Endothelial cell of umbilical vein (primary cell): Measurements from ENCODE around the gene EVI2B.

ENCODE experiments used
- EZH2 ChIP-seq: IDR thresholded peaks from 2 replicates; pipeline ENCODE4 v1.6.1; 2012; ENCODE audit warnings: borderline replicate concordance, low read depth, mild to moderate bottlenecking, moderate library complexity, low read length, inconsistent platforms; ENCODE audit not compliant: severe bottlenecking
- FOS ChIP-seq: IDR thresholded peaks from 2 replicates; pipeline ENCODE4 v1.6.1; 2011; ENCODE audit warnings: mild to moderate bottlenecking, low read length, moderate library complexity, borderline replicate concordance; ENCODE audit not compliant: insufficient read depth
- GATA2 ChIP-seq: IDR thresholded peaks from 2 replicates; pipeline ENCODE4 v1.7.0; 2011; ENCODE audit warnings: low read depth, mild to moderate bottlenecking, moderate library complexity, mixed read lengths, low read length; ENCODE audit not compliant: insufficient read length, insufficient read depth
- MAX ChIP-seq: IDR thresholded peaks from 2 replicates; pipeline ENCODE4 v1.6.1; 2011; ENCODE audit not compliant: insufficient read depth, insufficient read length
- MYC ChIP-seq: IDR thresholded peaks from one replicate; pipeline ENCODE4 v1.6.1; 2011; ENCODE audit warnings: mild to moderate bottlenecking, low read depth, low read length
- POLR2A ChIP-seq: IDR thresholded peaks from 2 replicates; pipeline ENCODE4 v1.6.1; 2012; ENCODE audit warnings: low read depth, mild to moderate bottlenecking, control low read depth, low read length
- POLR2AphosphoS5 ChIP-seq: IDR thresholded peaks from 2 replicates; pipeline ENCODE4 v1.6.1; 2012; ENCODE audit warnings: low read depth, mild to moderate bottlenecking, control low read depth, low read length, moderate library complexity; ENCODE audit not compliant: insufficient read depth
- TF ChIP-seq, protein P1 (sequence below), 2 donors: IDR thresholded peaks; 1 replicate in 1 of 2; 2 replicates in 1 of 2; pipeline ENCODE4 v1.5.1; 2011; ENCODE audit warnings: low read length in 2 of 2, mild to moderate bottlenecking in 2 of 2, moderate library complexity in 2 of 2, control low read depth in 1 of 2, inconsistent platforms in 1 of 2, low read depth in 1 of 2; ENCODE audit not compliant: insufficient read depth in 1 of 2; ENCODE audit errors: extremely low read depth in 1 of 2

- TF ChIP-seq POLR2AphosphoS5: no peak
- TF ChIP-seq, protein P1, sequence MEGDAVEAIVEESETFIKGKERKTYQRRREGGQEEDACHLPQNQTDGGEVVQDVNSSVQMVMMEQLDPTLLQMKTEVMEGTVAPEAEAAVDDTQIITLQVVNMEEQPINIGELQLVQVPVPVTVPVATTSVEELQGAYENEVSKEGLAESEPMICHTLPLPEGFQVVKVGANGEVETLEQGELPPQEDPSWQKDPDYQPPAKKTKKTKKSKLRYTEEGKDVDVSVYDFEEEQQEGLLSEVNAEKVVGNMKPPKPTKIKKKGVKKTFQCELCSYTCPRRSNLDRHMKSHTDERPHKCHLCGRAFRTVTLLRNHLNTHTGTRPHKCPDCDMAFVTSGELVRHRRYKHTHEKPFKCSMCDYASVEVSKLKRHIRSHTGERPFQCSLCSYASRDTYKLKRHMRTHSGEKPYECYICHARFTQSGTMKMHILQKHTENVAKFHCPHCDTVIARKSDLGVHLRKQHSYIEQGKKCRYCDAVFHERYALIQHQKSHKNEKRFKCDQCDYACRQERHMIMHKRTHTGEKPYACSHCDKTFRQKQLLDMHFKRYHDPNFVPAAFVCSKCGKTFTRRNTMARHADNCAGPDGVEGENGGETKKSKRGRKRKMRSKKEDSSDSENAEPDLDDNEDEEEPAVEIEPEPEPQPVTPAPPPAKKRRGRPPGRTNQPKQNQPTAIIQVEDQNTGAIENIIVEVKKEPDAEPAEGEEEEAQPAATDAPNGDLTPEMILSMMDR (IDR thresholded peaks at IDR 0.05; ENCODE audit: extremely low read depth in 1 of 2, insufficient read depth in 1 of 2, low read depth in 1 of 2, low read length in 2 of 2): no peak
- TF ChIP-seq MAX: no peak
- TF ChIP-seq EZH2: no peak
- no peak for TF ChIP-seq GATA2
- no peak for TF ChIP-seq POLR2A
- no peak for TF ChIP-seq MYC
- no peak for TF ChIP-seq FOS
Observed at GRCh38 chr17:31274252-31274651, 39.6 kb downstream of the EVI2B start.
